A673 (cell line): ENCODE measurements around the gene KIF2C. TPM values are rescaled to one million over a fixed set of nuclear protein-coding genes. Genes with fewer than 3 reads are reported as not detected.

Source experiments
- BruUV-seq: library from RNA; stranded (reverse); fragments of 400-500 nt; replicated peaks from 2 replicates; lab custom pipeline; 2021; lab: Mats Ljungman, UMichigan
- CTCF ChIA-PET: fragments of 300-600 bp; sonication (Branson Sonifier 250); formaldehyde crosslinking; loops from one replicate; lab custom pipeline; 2022; ENCODE audit warnings: antibody characterized with exemption; lab: Charles Lee
- POLR2A ChIA-PET: fragments of 300-600 bp; sonication (Branson Sonifier 250); formaldehyde crosslinking; loops from one replicate; lab custom pipeline; 2022; ENCODE audit warnings: antibody characterized with exemption; ENCODE audit not compliant: low non-redundant PET; lab: Charles Lee
- DNase-seq: peaks from one replicate; pipeline ENCODE4 v3.0.0-alpha.2; 2015; ENCODE audit warnings: low spot score
- H3K27ac ChIP-seq: fragments of 200-600 bp; sonication (generic); 2 replicates; pipeline ENCODE4 v1.5.1; 2016; ENCODE audit warnings: mixed run types, low read depth, mild to moderate bottlenecking, mixed read lengths, antibody characterized with exemption, low read length; ENCODE audit not compliant: poor library complexity, severe bottlenecking
- H3K27me3 ChIP-seq: fragments of 200-600 bp; sonication (generic); replicated peaks from 2 replicates; pipeline ENCODE4 v1.6.1; 2017; ENCODE audit warnings: mixed run types, low read depth, mild to moderate bottlenecking, mixed read lengths, antibody characterized with exemption, low read length; ENCODE audit not compliant: insufficient read depth, poor library complexity
- H3K36me3 ChIP-seq: fragments of 200-600 bp; sonication (generic); 2 replicates; pipeline ENCODE4 v1.6.1; 2016; ENCODE audit warnings: mixed run types, mild to moderate bottlenecking, mixed read lengths, antibody characterized with exemption, low read length; ENCODE audit not compliant: insufficient read depth, poor library complexity, severe bottlenecking
- H3K4me1 ChIP-seq: fragments of 200-600 bp; sonication (generic); 2 replicates; pipeline ENCODE4 v1.6.1; 2017; ENCODE audit warnings: mixed run types, mild to moderate bottlenecking, mixed read lengths, antibody characterized with exemption, low read length; ENCODE audit not compliant: insufficient read depth, poor library complexity, severe bottlenecking
- H3K4me3 ChIP-seq: fragments of 200-600 bp; sonication (generic); 2 replicates; pipeline ENCODE4 v1.5.1; 2016; ENCODE audit warnings: low read depth, mixed run types, mild to moderate bottlenecking, mixed read lengths, low read length; ENCODE audit not compliant: poor library complexity, severe bottlenecking
- H3K9me3 ChIP-seq: fragments of 200-600 bp; sonication (generic); 2 replicates; pipeline ENCODE4 v1.6.1; 2016; ENCODE audit warnings: mixed run types, low read depth, mild to moderate bottlenecking, mixed read lengths, antibody characterized with exemption, low read length; ENCODE audit not compliant: poor library complexity, severe bottlenecking
- EZH2 ChIP-seq: fragments of 200-600 bp; sonication (generic); IDR thresholded peaks from 2 replicates; pipeline ENCODE4 v1.6.1; 2017; ENCODE audit warnings: borderline replicate concordance, low read depth, mild to moderate bottlenecking, mixed read lengths, antibody characterized with exemption, low read length; ENCODE audit not compliant: poor library complexity, severe bottlenecking
- intact Hi-C: fragments of 100-400 bp; cut with micrococcal nuclease; formaldehyde crosslinking; loops from one replicate; pipeline ENCODE4 v1.10.0; 2022; ENCODE audit not compliant: unreplicated experiment
- total RNA-seq: library from RNA; stranded (reverse); gene quantifications from 2 replicates; pipeline ENCODE4 v1.2.3, GENCODE V29; 2021
- TF ChIP-seq, protein P1 (sequence below): fragments of 300-800, 200-600 bp; sonication (generic); conservative IDR thresholded peaks from 2 replicates; pipeline ENCODE4 v1.5.1; 2017; ENCODE audit warnings: low read depth, mild to moderate bottlenecking, antibody characterized with exemption, low read length, moderate library complexity, mixed read lengths

The KIF2C gene
- total RNA-seq, 1 experiment from 2014 or later, result 127 TPM

DNA sequence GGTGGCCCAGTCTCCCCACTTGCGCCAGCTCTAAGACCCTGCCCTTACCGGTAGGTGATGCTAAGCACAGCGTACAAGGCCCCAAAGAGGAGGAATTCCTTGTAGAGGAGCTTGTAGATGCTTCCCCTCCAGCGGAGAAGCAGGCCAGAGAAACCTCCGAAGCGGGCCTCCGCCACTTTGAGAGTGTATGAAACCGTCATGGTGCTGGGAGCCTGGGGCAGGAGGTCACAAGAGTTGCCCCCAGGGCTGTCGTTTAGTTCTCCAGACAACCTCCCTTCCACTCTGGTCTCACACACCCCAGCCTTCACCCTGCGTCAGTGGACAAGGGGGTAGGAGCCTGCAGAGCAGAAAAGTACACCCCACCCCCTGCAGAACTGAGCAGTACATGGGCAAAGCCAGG, 47.9 kb downstream of the KIF2C start:
- Histone ChIP-seq H3K27me3 (no peaks in the 10 kb centered on the region), H3K4me3 (no peak overlapping the region), H3K27ac (no peak overlapping the region), H3K4me1 (peaks cover 12% of the 10 kb centered on the region), H3K36me3 (no peaks in the 10 kb centered on the region), H3K9me3 (no peaks in the 10 kb centered on the region)
- DNase-seq, result no peak
- POLR2A ChIA-PET, result no interaction called here
- intact Hi-C loops, result loop anchor here (5.0 kb wide), 1 partner anchor 225 kb away; the partner anchor contains the start of genes HECTD3 and UROD
- BruUV-seq, result no TSS peak
- no peak for TF ChIP-seq EZH2
- TF ChIP-seq, protein P1, sequence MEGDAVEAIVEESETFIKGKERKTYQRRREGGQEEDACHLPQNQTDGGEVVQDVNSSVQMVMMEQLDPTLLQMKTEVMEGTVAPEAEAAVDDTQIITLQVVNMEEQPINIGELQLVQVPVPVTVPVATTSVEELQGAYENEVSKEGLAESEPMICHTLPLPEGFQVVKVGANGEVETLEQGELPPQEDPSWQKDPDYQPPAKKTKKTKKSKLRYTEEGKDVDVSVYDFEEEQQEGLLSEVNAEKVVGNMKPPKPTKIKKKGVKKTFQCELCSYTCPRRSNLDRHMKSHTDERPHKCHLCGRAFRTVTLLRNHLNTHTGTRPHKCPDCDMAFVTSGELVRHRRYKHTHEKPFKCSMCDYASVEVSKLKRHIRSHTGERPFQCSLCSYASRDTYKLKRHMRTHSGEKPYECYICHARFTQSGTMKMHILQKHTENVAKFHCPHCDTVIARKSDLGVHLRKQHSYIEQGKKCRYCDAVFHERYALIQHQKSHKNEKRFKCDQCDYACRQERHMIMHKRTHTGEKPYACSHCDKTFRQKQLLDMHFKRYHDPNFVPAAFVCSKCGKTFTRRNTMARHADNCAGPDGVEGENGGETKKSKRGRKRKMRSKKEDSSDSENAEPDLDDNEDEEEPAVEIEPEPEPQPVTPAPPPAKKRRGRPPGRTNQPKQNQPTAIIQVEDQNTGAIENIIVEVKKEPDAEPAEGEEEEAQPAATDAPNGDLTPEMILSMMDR, result no peak
- CTCF ChIA-PET, result interaction anchor here (0.6 to 1.3 kb wide), 2 partner anchors 44 to 513 kb away, joined by 3 to 6 read pairs; no protein-coding TSS in a partner anchor

DNA sequence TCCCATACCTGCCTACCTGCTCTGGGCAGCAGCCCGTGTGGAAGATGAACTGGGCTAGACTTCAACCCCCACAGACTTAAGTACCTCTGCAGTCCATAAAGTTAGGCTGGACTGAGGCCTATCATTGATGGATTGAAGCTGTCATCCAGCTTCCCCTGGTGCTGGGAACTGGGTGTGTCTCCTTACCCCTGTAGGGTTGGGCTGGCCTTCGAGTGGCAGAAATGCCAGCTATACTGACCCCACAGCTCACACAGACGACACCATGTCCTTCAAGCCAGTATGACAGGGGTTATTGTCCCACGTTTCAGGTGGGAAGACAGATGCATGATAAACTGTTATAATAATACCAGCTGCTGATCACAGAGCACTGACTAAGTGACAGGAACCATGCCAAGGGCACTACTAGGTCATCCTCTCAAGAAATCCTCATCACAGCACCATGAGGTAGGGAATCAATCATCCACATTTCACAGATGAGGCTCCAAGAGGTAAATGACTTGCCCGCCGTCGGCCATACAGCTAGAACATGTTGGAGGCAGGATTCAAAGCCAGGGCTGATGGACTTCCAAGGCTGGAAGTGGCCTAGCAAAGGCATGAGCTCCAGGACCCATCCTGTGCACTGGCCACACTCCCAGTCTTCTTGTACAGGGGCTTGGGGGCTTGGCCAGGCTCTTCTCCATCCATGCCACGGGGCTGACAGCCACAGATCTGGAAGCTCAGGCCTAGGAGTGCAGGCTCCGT, 48.7 kb downstream of the KIF2C start, which contains the start of gene BEST4:
Gene BEST4 (minus strand): TSS at position 51 of the 741 bp plus-strand sequence. CDS start 465 bp downstream, outside the sequence.
- H3K27ac ChIP-seq, result no peak within 1 kb of the TSS
- no peak for TF ChIP-seq EZH2
- TF ChIP-seq, protein P1, result no peak
- no peak within 1 kb of the TSS for H3K4me3 ChIP-seq
- no peaks in the 10 kb centered on the region for H3K36me3 ChIP-seq
- POLR2A ChIA-PET, result interaction anchor here (0.8 kb wide), 1 partner anchor 46 kb away, joined by 3 read pairs; no protein-coding TSS in a partner anchor
- DNase-seq, result no peak
- intact Hi-C loops, result loop anchor here (5.0 kb wide), 1 partner anchor 224 kb away; the partner anchor contains the start of genes HECTD3 and UROD
- CTCF ChIA-PET, result no interaction called here
- no peaks in the 10 kb centered on the region for H3K9me3 ChIP-seq
- peaks cover 12% of the 10 kb centered on the region for H3K4me1 ChIP-seq
- BruUV-seq, result no TSS peak
- no peaks in the 10 kb centered on the region for H3K27me3 ChIP-seq

GRCh38 chr1:44790968-44791801, 51.5 kb downstream of the KIF2C start:
- no peaks in the 10 kb centered on the region for H3K9me3 ChIP-seq
- intact Hi-C loops, result no loop called here
- CTCF ChIA-PET, result no interaction called here
- no peak for DNase-seq
- no peaks in the 10 kb centered on the region for H3K27me3 ChIP-seq
- H3K27ac ChIP-seq, result no peak overlapping the region
- POLR2A ChIA-PET, result no interaction called here
- BruUV-seq, result no TSS peak
- TF ChIP-seq EZH2, result no peak
- H3K36me3 ChIP-seq, result no peaks in the 10 kb centered on the region
- H3K4me3 ChIP-seq, result no peak overlapping the region
- peaks cover 6% of the 10 kb centered on the region for H3K4me1 ChIP-seq
